ENCODE data around the gene CFAP210.

DNA sequence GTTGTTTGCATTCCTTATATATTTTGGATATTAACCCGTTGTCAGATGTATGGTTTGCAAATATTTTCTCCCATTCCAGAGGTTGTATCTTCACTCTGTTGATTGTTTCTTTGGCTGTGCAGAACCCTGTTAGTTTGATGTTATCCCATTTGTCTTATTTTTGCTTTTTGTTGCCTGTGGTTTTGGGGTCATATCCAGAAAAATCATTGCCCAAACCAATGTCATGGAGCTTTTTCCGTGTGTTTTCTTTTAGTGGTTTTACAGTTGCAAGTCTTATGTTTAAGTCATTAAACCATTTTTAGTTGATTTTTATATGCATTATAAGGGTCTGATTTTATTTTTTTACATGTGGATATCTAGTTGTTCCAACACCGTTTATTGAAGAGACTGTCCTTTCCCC, 74.3 kb downstream of the CFAP210 start:
- TF ChIP-seq, protein P1, sequence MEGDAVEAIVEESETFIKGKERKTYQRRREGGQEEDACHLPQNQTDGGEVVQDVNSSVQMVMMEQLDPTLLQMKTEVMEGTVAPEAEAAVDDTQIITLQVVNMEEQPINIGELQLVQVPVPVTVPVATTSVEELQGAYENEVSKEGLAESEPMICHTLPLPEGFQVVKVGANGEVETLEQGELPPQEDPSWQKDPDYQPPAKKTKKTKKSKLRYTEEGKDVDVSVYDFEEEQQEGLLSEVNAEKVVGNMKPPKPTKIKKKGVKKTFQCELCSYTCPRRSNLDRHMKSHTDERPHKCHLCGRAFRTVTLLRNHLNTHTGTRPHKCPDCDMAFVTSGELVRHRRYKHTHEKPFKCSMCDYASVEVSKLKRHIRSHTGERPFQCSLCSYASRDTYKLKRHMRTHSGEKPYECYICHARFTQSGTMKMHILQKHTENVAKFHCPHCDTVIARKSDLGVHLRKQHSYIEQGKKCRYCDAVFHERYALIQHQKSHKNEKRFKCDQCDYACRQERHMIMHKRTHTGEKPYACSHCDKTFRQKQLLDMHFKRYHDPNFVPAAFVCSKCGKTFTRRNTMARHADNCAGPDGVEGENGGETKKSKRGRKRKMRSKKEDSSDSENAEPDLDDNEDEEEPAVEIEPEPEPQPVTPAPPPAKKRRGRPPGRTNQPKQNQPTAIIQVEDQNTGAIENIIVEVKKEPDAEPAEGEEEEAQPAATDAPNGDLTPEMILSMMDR (IDR thresholded peaks at IDR 0.05), result no peak
- no peak for TF ChIP-seq POLR2A (IDR thresholded peaks at IDR 0.05)
